ENCODE data around the gene ERP44. TPM values are rescaled to one million over a fixed set of nuclear protein-coding genes. Genes with fewer than 3 reads are reported as not detected.

The ERP44 gene
- total and polyA plus RNA-seq, 2 experiments from 2014 or later = 23.8 to 50.5 TPM

DNA sequence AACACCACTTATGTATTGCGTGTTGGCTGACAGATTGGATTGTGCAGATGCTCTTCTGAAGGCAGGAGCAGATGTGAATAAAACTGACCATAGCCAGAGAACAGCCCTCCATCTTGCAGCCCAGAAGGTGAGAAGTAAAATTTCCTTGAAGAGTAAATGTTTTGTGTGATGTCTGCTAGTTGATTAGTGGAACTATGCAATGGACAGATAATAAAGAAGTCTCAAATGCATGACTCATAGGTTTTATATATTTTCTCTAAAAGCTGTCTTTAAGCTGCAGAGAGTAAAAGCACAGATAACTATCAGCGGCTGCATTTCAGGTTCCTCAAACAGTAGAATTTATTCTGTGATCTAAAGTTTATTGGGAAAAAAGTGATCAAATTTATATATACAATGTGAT lies 27.6 kb upstream of the ERP44 start:
- Histone ChIP-seq H3K27me3 (replicated peaks; ENCODE audit: insufficient read depth) (no peaks in the 10 kb centered on the region), H3K27ac (no peak overlapping the region), H3K36me3 (ENCODE audit: low read depth) (no peaks in the 10 kb centered on the region; the same call in 1 of the 2 replicates), H3K4me1 (ENCODE audit: insufficient read depth) (no peaks in the 10 kb centered on the region; the same call in 1 of the 2 replicates), H3K9me2 (ENCODE audit: insufficient read depth) (no peaks in the 10 kb centered on the region), H3K4me2 (ENCODE audit: unreplicated experiment) (no peak overlapping the region), H3K79me2 (ENCODE audit: insufficient read depth) (peaks cover 10% of the 10 kb centered on the region; the same call in 1 of the 2 replicates), H4K20me1 (ENCODE audit: insufficient read depth) (no peaks in the 10 kb centered on the region), H3K4me3 (no peak overlapping the region), H3K9me3 (ENCODE audit: low read depth) (no peaks in the 10 kb centered on the region), H3F3A (ENCODE audit: insufficient read depth) (peaks cover 7% of the 10 kb centered on the region; the same call in 1 of the 2 replicates), H3K9ac (no peak overlapping the region), H2AFZ (no peak overlapping the region)
- no peak for TF ChIP-seq EZH2phosphoT487 (IDR thresholded peaks at IDR 0.05; ENCODE audit: insufficient read depth, low read depth)
- no peak for TF ChIP-seq EZH2 (IDR thresholded peaks at IDR 0.05; ENCODE audit: insufficient read depth, poor library complexity, severe bottlenecking)
- 98% methylated on average over 2 of the region's 2 CpGs for WGBS, 2 experiments (ENCODE audit: low coverage in 1 of 2, low lambda C conversion rate in 2 of 2, missing lambda C conversion rate in 2 of 2)
- in situ Hi-C loops (cut with MboI) = no loop called here
- no peak for DNase-seq

DNA sequence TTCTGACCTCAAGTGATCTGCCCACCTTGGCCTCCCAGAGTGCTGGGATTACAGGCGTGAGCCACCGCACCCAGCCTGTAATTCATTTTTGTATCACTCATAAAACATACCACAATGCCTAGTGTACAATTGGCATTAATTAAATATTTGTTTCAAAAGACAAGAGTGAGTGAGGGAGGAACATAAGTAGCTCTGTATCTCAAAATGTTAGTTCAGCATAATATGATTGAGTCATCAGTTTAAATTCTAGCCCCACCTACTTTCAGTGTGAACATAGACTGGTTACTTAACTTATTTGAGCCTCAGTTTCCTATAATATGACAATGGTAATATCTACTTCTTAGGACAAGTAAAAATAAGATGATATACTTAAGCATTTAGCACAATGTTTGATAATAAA lies 27.1 kb upstream of the ERP44 start:
- Histone ChIP-seq H3K36me3 (ENCODE audit: low read depth) (no peaks in the 10 kb centered on the region; the same call in 1 of the 2 replicates), H3K4me3 (no peak overlapping the region), H3K27ac (no peak overlapping the region), H3K9me2 (ENCODE audit: insufficient read depth) (no peaks in the 10 kb centered on the region), H3F3A (ENCODE audit: insufficient read depth) (peaks cover 7% of the 10 kb centered on the region; the same call in 1 of the 2 replicates), H3K4me2 (ENCODE audit: unreplicated experiment) (no peak overlapping the region), H2AFZ (no peak overlapping the region), H3K79me2 (ENCODE audit: insufficient read depth) (peaks cover 10% of the 10 kb centered on the region; the same call in 1 of the 2 replicates), H3K9ac (no peak overlapping the region), H3K9me3 (ENCODE audit: low read depth) (no peaks in the 10 kb centered on the region), H3K27me3 (replicated peaks; ENCODE audit: insufficient read depth) (no peaks in the 10 kb centered on the region), H3K4me1 (ENCODE audit: insufficient read depth) (no peaks in the 10 kb centered on the region; the same call in 1 of the 2 replicates), H4K20me1 (ENCODE audit: insufficient read depth) (no peaks in the 10 kb centered on the region)
- DNase-seq = peak; percentile 8
- WGBS, 2 experiments (ENCODE audit: low coverage in 1 of 2, low lambda C conversion rate in 2 of 2, missing lambda C conversion rate in 2 of 2) = 29 to 42% methylated on average over 2 of the region's 2 CpGs
- TF ChIP-seq EZH2 (IDR thresholded peaks at IDR 0.05; ENCODE audit: insufficient read depth, poor library complexity, severe bottlenecking) (no peak), EZH2phosphoT487 (IDR thresholded peaks at IDR 0.05; ENCODE audit: insufficient read depth, low read depth) (no peak)
- in situ Hi-C loops (cut with MboI) = no loop called here

DNA sequence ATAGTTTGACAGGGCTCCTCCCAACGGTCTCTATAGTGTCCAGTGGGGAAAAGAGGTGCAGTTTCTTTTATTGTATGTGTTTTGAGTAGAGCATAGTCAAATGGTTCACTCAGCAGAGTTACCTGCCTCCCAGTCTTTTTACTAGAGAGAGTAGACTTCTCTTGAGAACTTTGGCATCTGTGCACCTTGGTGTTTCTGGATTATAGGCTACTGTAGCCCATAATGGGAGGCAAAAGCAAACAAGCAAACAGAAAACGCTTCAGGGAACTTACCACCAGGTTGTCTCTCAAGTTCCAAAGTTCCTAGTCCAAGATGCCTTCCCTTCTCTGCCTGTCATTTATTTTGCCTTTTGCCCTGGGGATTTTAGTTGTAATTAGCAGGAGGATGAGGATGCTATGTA lies 26.4 kb upstream of the ERP44 start:
- Histone ChIP-seq H3K4me3 (no peak overlapping the region), H3K79me2 (ENCODE audit: insufficient read depth) (peaks cover 10% of the 10 kb centered on the region; the same call in 1 of the 2 replicates), H3K9me3 (ENCODE audit: low read depth) (no peaks in the 10 kb centered on the region), H4K20me1 (ENCODE audit: insufficient read depth) (no peaks in the 10 kb centered on the region), H3K4me1 (ENCODE audit: insufficient read depth) (no peaks in the 10 kb centered on the region; the same call in 1 of the 2 replicates), H3K9ac (no peak overlapping the region), H3K27me3 (replicated peaks; ENCODE audit: insufficient read depth) (no peaks in the 10 kb centered on the region), H3K27ac (no peak overlapping the region), H3K9me2 (ENCODE audit: insufficient read depth) (no peaks in the 10 kb centered on the region), H3K4me2 (ENCODE audit: unreplicated experiment) (no peak overlapping the region), H3F3A (ENCODE audit: insufficient read depth) (peaks cover 7% of the 10 kb centered on the region; the same call in 1 of the 2 replicates), H3K36me3 (ENCODE audit: low read depth) (no peaks in the 10 kb centered on the region; the same call in 1 of the 2 replicates), H2AFZ (no peak overlapping the region)
- in situ Hi-C loops (cut with MboI) = no loop called here
- no peak for DNase-seq
- TF ChIP-seq EZH2phosphoT487 (IDR thresholded peaks at IDR 0.05; ENCODE audit: insufficient read depth, low read depth) (no peak), EZH2 (IDR thresholded peaks at IDR 0.05; ENCODE audit: insufficient read depth, poor library complexity, severe bottlenecking) (no peak)
- WGBS, 2 experiments (ENCODE audit: low coverage in 1 of 2, low lambda C conversion rate in 2 of 2, missing lambda C conversion rate in 2 of 2) = 97 to 98% methylated on average over 2 of the region's 2 CpGs

DNA sequence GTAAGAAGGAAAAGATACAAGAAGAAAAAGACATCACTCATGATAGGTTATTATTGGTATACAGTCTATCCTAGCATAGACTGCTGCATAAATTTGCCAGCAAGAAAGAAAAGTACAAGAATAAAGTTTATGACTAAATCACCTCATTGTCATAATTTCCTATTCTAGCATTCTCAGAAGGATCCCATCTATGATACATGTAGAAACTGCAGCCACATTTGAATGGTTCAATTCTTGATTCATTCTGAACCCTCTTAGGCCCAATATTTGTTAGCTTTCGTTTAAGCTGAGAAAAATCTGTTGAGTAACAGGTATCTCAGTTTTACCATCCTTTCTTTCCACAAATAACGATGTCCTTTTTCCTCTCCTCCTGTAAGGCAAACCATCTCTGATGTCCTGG lies 21.5 kb upstream of the ERP44 start:
- Histone ChIP-seq H3K27me3 (replicated peaks; ENCODE audit: insufficient read depth) (no peaks in the 10 kb centered on the region), H3K4me2 (ENCODE audit: unreplicated experiment) (no peak overlapping the region), H3F3A (ENCODE audit: insufficient read depth) (no peaks in the 10 kb centered on the region), H4K20me1 (ENCODE audit: insufficient read depth) (no peaks in the 10 kb centered on the region), H3K9me3 (ENCODE audit: low read depth) (no peaks in the 10 kb centered on the region), H3K27ac (no peak overlapping the region), H3K36me3 (ENCODE audit: low read depth) (no peaks in the 10 kb centered on the region), H3K4me3 (no peak overlapping the region), H2AFZ (no peak overlapping the region), H3K79me2 (ENCODE audit: insufficient read depth) (peaks cover 14% of the 10 kb centered on the region; the same call in 1 of the 2 replicates), H3K9ac (no peak overlapping the region), H3K9me2 (ENCODE audit: insufficient read depth) (no peaks in the 10 kb centered on the region), H3K4me1 (ENCODE audit: insufficient read depth) (no peaks in the 10 kb centered on the region)
- no peak for TF ChIP-seq EZH2 (IDR thresholded peaks at IDR 0.05; ENCODE audit: insufficient read depth, poor library complexity, severe bottlenecking)
- TF ChIP-seq EZH2phosphoT487 (IDR thresholded peaks at IDR 0.05; ENCODE audit: insufficient read depth, low read depth) = no peak
- 94 to 99% methylated on average over 2 of the region's 2 CpGs for WGBS, 2 experiments (ENCODE audit: low coverage in 1 of 2, low lambda C conversion rate in 2 of 2, missing lambda C conversion rate in 2 of 2)
- DNase-seq = no peak
- in situ Hi-C loops (cut with MboI) = no loop called here

Measured in GM23248 (cell line).